ENCODE data around the gene PLXDC2.

Gene PLXDC2

GRCh38 chr10:19835952-19836351, 19.7 kb downstream of the PLXDC2 start:
- TF ChIP-seq, protein P1, sequence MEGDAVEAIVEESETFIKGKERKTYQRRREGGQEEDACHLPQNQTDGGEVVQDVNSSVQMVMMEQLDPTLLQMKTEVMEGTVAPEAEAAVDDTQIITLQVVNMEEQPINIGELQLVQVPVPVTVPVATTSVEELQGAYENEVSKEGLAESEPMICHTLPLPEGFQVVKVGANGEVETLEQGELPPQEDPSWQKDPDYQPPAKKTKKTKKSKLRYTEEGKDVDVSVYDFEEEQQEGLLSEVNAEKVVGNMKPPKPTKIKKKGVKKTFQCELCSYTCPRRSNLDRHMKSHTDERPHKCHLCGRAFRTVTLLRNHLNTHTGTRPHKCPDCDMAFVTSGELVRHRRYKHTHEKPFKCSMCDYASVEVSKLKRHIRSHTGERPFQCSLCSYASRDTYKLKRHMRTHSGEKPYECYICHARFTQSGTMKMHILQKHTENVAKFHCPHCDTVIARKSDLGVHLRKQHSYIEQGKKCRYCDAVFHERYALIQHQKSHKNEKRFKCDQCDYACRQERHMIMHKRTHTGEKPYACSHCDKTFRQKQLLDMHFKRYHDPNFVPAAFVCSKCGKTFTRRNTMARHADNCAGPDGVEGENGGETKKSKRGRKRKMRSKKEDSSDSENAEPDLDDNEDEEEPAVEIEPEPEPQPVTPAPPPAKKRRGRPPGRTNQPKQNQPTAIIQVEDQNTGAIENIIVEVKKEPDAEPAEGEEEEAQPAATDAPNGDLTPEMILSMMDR (IDR thresholded peaks at IDR 0.05), result no peak
- Histone ChIP-seq H3K27ac (no peak overlapping the region), H3K4me3 (no peak overlapping the region)
- no peak for DNase-seq (ENCODE audit: low spot score)

GRCh38 chr10:19839090-19839489, 22.9 kb downstream of the PLXDC2 start:
- Histone ChIP-seq H3K4me3 (no peak overlapping the region), H3K27ac (no peak overlapping the region)
- TF ChIP-seq, protein P1 (IDR thresholded peaks at IDR 0.05), result no peak
- no peak for DNase-seq (ENCODE audit: low spot score)

GRCh38 chr10:19839552-19839951, 23.3 kb downstream of the PLXDC2 start:
- TF ChIP-seq, protein P1 (IDR thresholded peaks at IDR 0.05), result no peak
- Histone ChIP-seq H3K27ac (no peak overlapping the region), H3K4me3 (no peak overlapping the region)
- DNase-seq (ENCODE audit: low spot score), result no peak

- DNase-seq (ENCODE audit: low spot score), result no peak
- Histone ChIP-seq H3K27ac (no peak overlapping the region), H3K4me3 (no peak overlapping the region)
- TF ChIP-seq, protein P1 (IDR thresholded peaks at IDR 0.05), result no peak
These were observed 24.5 kb downstream of the PLXDC2 start for GRCh38 chr10:19840776-19841175.

GRCh38 chr10:19843487-19843886, 27.3 kb downstream of the PLXDC2 start:
- H3K27ac ChIP-seq, result no peak overlapping the region
- DNase-seq (ENCODE audit: low spot score), result no peak
- H3K4me3 ChIP-seq, result no peak overlapping the region
- TF ChIP-seq, protein P1 (IDR thresholded peaks at IDR 0.05), result no peak

DNA sequence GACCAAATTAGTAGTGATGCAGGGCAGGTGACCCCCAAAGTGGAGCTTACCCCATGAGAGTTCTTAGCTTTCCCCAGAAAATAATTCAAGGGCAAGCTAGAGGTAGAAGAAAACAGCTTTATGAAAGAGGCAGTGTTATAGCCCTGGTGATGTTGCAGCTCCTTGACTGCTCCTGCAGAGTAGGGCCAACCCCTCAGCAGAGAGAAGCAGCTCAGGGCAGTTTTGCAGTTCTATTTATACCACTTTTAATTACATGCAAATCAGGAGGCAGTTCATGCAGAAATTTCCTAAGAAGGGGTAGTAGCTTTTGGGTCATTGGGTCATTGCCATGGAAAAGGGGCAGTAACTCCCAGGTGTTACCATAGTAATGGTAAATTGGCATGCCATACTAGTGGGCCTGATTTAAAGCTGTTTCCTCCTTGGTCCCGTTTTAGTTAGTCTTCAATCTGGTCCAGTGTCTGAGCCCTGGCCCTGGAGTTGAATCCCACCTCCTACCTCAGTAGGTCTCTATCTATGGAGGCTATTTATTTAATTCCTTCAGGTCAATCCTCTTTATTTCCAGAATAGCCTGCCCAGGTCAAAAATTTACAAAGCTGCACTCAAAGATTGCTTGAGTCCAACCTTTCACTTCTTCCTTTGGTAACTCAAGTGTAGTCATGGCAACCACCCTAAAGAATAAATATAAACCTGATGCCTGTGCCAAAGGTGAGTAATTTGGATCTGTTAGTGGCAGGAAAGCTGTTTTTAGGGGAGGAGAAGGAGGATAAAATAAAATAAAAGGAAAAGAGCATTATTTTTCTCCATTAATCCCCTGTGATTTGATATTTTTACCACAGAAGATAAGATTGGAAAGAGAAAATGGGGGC, 29.5 kb downstream of the PLXDC2 start:
- Histone ChIP-seq H3K4me3 (no peak overlapping the region), H3K27ac (no peak overlapping the region)
- TF ChIP-seq, protein P1 (IDR thresholded peaks at IDR 0.05), result no peak
- no peak for DNase-seq (ENCODE audit: low spot score)

DNA sequence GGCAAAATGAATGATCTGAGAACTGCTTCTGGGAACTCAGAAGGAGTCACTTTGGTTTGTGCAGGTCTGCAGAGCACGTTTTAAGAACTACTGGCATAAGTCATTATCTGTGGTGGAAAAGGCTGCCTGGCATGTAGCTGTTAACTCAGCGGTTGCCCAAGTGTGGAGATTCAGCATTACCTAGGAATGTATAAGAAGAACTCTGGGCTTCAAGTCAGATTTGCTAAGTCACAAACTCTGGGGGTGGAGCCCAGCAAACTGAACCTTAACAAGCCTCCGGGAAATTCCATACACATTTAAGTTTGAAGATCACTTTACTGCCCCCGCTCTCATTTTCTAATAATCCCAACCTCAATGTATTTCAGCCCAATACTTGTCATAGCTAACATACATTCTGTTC, 31.1 kb downstream of the PLXDC2 start:
- no peak overlapping the region for H3K4me3 ChIP-seq
- TF ChIP-seq, protein P1 (IDR thresholded peaks at IDR 0.05), result no peak
- H3K27ac ChIP-seq, result no peak overlapping the region
- no peak for DNase-seq (ENCODE audit: low spot score)
